HG02610 (cell line): ENCODE results near the gene SSPN.

Experiments used
- ATAC-seq: cut with Tn5 transposase; IDR thresholded peaks from one replicate; pipeline ENCODE4 v1.9.1; 2021; ENCODE audit warnings: mild to moderate bottlenecking, moderate library complexity; ENCODE audit not compliant: unreplicated experiment

Gene SSPN

DNA sequence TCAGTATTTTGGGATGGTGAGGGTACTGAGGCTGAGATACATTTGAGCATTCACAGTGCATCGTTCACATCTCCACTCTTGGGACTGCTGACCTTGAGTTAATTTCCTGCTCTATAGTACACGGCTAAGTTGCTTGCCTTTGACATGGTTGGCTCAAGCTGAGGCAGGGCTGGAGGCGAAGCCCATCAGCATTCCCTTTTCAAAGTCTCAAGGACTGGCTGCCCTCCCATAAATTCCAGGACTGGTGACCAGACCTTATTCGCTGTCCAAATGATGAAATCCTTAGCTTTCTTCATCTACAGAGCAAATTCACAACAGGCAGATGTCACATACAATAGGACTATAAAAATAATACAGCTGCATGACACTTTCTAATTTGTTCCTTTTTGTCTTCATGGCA is 85.9 kb downstream of the SSPN start:
- ATAC-seq = no peak

GRCh38 chr12:26282339-26282940 is 87.1 kb downstream of the SSPN start:
- no peak for ATAC-seq

- no peak for ATAC-seq
These were observed 87.7 kb downstream of the SSPN start for GRCh38 chr12:26283046-26283445.

DNA sequence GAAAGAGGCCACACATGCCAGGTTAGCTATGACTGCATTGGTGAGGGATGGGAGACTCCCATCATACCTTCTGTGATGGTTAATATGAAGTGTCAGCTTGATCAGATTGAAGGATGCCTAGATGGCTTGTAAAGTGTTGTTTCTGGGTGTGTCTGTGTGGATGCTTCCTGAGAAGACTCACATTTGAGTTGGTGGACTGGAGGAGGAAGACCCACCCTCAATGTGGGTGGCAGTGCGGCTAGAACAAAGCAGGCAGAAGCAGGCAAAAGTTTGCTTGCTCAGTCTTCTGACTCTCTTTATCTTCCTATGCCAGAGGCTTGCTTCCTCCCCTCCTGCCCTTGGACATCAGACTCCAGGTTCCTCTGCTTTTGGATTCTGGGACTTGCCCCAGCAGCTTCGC is 88.2 kb downstream of the SSPN start:
- no peak for ATAC-seq

- ATAC-seq = no peak
These were observed 90.0 kb downstream of the SSPN start for GRCh38 chr12:26285401-26285800.

- ATAC-seq = no peak
These were observed 90.8 kb downstream of the SSPN start for GRCh38 chr12:26286186-26286585.

DNA sequence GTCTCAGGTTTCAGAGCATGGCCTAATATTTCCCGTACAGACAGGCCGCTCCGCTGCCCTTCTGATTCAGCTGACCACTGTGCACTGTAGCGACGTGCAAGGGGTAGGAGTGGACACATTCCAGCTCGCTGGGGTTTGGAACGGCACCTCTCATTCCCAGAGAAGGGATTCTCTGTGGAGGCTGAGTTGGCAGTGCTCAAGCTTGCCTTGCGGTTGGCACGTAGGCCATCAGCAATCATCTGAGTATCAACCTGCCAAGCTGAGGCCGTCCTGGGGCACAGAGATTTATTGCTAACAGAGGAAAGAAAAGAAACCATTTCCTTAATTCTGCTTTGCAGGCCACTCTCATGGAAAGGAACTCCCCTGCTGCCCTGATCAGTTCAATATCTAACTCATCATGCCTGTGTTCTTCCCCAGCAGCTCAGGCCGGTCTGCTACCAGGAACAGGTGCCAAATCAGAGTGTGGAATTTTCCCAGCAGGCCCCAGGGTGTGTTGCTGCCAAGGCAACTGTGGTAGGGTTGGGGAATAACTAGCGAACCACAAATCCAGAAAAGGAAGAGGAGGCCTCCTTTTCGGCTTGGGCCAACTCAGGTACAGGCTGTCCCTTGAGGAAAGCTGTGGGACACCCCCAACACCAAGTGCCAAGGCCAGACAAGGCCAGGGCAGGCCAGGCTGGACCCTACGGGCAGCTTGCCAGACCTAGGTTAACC is 92.5 kb downstream of the SSPN start:
- peak; percentile 62 for ATAC-seq

- ATAC-seq = no peak
These were observed 95.2 kb downstream of the SSPN start for GRCh38 chr12:26290565-26290964.

GRCh38 chr12:26292596-26292995 is 97.2 kb downstream of the SSPN start:
- ATAC-seq = no peak

GRCh38 chr12:26293612-26294011 is 98.2 kb downstream of the SSPN start:
- ATAC-seq = no peak

DNA sequence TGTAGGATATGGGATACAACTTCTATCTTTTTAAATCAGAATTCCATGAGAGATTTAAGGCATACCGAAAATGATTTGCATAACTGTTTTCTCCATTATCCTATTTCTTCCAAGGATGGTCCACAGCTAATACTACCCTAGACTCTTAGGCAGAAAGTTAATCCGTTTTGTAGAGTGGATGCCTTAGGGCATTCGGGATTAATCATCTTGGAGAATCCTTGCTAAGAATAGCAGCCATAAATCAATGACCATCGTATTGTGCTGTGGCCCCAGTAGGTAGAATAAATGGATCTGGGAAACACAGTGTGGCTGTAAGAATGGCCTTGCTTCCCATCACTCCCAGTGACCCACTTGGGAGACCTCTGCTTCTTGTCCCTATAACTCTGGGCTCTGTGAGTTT is 99.6 kb downstream of the SSPN start:
- ATAC-seq = no peak

DNA sequence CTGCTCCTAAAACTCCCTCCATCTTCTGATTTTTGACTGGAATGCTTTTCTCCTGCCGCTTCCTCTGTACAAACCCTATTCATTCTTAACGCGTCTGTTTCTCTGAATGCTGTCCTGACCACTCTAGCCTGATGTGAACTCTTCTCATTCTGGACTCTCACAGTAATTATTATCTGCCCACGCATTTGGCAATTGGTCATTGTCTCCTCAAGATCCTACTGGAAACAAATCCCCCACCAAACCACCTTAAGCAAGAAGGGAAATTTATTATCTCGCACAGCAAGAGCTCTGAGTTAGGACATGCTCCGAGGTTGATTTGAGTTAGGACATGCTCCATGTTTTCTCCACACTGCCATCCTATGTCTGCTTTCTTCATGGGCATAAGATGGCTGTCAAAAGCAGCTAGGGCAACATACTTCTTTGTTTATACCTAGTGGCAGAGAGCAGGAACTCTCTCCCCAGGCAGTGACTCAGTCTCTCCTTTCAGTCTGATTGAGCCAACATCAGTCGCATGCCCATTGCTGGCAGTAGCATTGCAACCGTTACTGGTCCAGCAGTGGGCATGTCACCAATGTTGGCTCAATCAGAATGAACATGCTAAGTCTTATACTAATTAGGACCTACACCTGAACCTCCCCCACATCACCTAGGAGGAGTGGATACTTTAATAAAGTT is 102.2 kb downstream of the SSPN start:
- ATAC-seq = no peak

DNA sequence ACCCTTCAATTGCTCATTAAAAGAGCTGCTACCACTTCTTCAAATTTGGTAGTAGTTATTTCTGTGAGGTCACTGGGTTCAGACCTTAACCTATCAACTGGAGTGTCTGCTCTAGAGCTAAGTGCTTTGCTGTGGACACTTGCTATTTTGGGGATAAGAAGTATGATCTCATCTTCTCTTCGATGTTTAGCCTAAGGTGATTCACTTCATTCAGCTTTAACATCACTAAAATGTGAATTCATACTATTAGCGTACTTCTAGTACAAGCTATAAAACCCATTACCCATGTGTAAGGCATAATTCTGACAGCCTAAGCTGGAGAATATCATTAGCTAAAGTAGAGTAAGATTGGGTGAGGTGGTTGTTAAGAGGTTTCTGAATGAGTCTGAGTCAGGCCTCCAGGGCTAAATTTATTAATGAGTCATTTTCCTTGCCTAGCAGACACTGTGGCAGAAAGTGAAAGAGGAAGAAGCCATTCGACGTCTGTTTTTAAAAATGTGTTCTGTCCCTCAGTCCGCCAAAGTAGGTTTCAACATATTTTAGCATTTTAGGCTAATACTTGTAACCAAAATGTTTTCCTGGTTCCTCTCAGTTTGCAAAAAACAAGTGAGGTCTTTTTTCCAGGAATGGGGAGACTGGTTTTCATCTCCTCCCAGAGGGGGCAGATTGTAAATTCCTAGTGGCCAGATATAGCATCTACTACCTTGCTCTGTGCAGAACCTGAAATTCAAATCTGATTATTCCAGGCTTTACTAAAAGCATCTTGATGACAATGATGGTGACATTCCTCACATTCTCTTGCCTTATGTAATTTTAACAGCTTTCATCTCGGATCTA is 103.6 kb downstream of the SSPN start:
- peak; percentile 99 for ATAC-seq

- no peak for ATAC-seq
These were observed 104.4 kb downstream of the SSPN start for GRCh38 chr12:26299751-26300150.
